ENCODE measurements around the gene TCEANC2. TPM values are rescaled to one million over a fixed set of nuclear protein-coding genes. Genes with fewer than 3 reads are reported as not detected.
A peak's percentile ranks its signal among the peaks of the same experiment; 100 is the strongest.
"Not testable (repeated sequence)": the region's sequence is repeated elsewhere in the genome, so short reads cannot be mapped to it uniquely, and the experiment has no call there.

TCEANC2 gene
- total RNA-seq (2014; rRNA removed; shearing (Covaris generic)) = 1.2 and 2.0 TPM in 2 replicates

- DNase-seq (ENCODE audit: low spot score) = peak; percentile 98
These were observed at the start of gene TCEANC2, which contains the start of gene TMEM59 for GRCh38 chr1:54052934-54053744. TSS of gene TCEANC2 (plus strand) at chr1:54053608. CDS start at chr1:54054423, 815 bp downstream. TSS of gene TMEM59 (minus strand) at chr1:54053204. CDS start at chr1:54053188, 16 bp downstream.

- not testable (repeated sequence) for DNase-seq (ENCODE audit: low spot score)
These were observed 49.5 kb upstream of the TCEANC2 start for GRCh38 chr1:54003750-54004480.

- no peak for DNase-seq (ENCODE audit: low spot score)
These were observed 48.8 kb upstream of the TCEANC2 start for GRCh38 chr1:54004481-54005049.

GRCh38 chr1:54006508-54006907 lies 46.9 kb upstream of the TCEANC2 start:
- DNase-seq (ENCODE audit: low spot score) = no peak

GRCh38 chr1:54007613-54008012 lies 45.8 kb upstream of the TCEANC2 start:
- DNase-seq (ENCODE audit: low spot score) = no peak

- no peak for DNase-seq (ENCODE audit: low spot score)
These were observed 44.5 kb upstream of the TCEANC2 start for GRCh38 chr1:54008876-54009275.

GRCh38 chr1:54009406-54009805 lies 44.0 kb upstream of the TCEANC2 start:
- DNase-seq (ENCODE audit: low spot score) = no peak

- DNase-seq (ENCODE audit: low spot score) = no peak
These were observed 42.8 kb upstream of the TCEANC2 start for GRCh38 chr1:54010415-54011117.

GRCh38 chr1:54011316-54012007 lies 41.9 kb upstream of the TCEANC2 start:
- no peak for DNase-seq (ENCODE audit: low spot score)

GRCh38 chr1:54012008-54012325 lies 41.4 kb upstream of the TCEANC2 start:
- no peak for DNase-seq (ENCODE audit: low spot score)

- no peak for DNase-seq (ENCODE audit: low spot score)
These were observed 40.5 kb upstream of the TCEANC2 start for GRCh38 chr1:54012863-54013262.

- DNase-seq (ENCODE audit: low spot score) = no peak
These were observed 39.9 kb upstream of the TCEANC2 start for GRCh38 chr1:54013393-54014008.

GRCh38 chr1:54014009-54014629 lies 39.3 kb upstream of the TCEANC2 start:
- no peak for DNase-seq (ENCODE audit: low spot score)

- peak; percentile 82 for DNase-seq (ENCODE audit: low spot score)
These were observed 36.8 kb upstream of the TCEANC2 start for GRCh38 chr1:54016343-54017282.

- peak; percentile 12 for DNase-seq (ENCODE audit: low spot score)
These were observed 35.4 kb upstream of the TCEANC2 start, which contains the start of gene LDLRAD1 for GRCh38 chr1:54017979-54018378. TSS of gene LDLRAD1 (minus strand) at chr1:54018186. CDS start at chr1:54018112, 74 bp downstream.

GRCh38 chr1:54018635-54019034 lies 34.8 kb upstream of the TCEANC2 start:
- no peak for DNase-seq (ENCODE audit: low spot score)

- DNase-seq (ENCODE audit: low spot score) = not testable (repeated sequence)
These were observed 33.7 kb upstream of the TCEANC2 start for GRCh38 chr1:54019562-54020176.

- DNase-seq (ENCODE audit: low spot score) = no peak
These were observed 29.1 kb upstream of the TCEANC2 start for GRCh38 chr1:54024358-54024757.
